PC-3 (cell line): Measurements from ENCODE around the gene GAMT. TPM values are rescaled to one million over a fixed set of nuclear protein-coding genes. Genes with fewer than 3 reads are reported as not detected.
A peak's percentile ranks its signal among the peaks of the same experiment; 100 is the strongest.

Source experiments
- ATAC-seq: fragments of 200-7000 bp; cut with Tn5 transposase; 2 replicates; pipeline ENCODE4 v1.9.1; 2020; ENCODE audit warnings: mild to moderate bottlenecking, moderate library complexity
- BruUV-seq: library from RNA; stranded (reverse); fragments of 400-500 nt; replicated peaks from 2 replicates; lab custom pipeline; 2021; lab: Mats Ljungman, UMichigan
- CTCF ChIA-PET: fragments of 300-600 bp; sonication (Branson Sonifier 250); formaldehyde crosslinking; loops from one replicate; lab custom pipeline; 2022; ENCODE audit warnings: antibody characterized with exemption; lab: Charles Lee
- POLR2A ChIA-PET: fragments of 300-600 bp; sonication (Branson Sonifier 250); formaldehyde crosslinking; loops from one replicate; lab custom pipeline; 2022; ENCODE audit warnings: antibody characterized with exemption; ENCODE audit not compliant: unreplicated experiment; lab: Charles Lee
- DNase-seq: peaks from one replicate; pipeline ENCODE4 v3.0.0-alpha.2; 2015
- H2AFZ ChIP-seq: fragments of 300-600 bp; sonication (generic); 2 replicates; pipeline ENCODE4 v1.6.0; 2016; ENCODE audit warnings: antibody characterized with exemption, low read length
- H3F3A ChIP-seq: fragments of 300-600 bp; sonication (generic); one replicate; pipeline ENCODE4 v1.6.0; 2017; ENCODE audit warnings: antibody characterized with exemption, low read length, control low read depth, mild to moderate bottlenecking; ENCODE audit not compliant: unreplicated experiment
- H3K27ac ChIP-seq: fragments of 300-600 bp; sonication (generic); 2 replicates; pipeline ENCODE4 v1.5.1; 2016; ENCODE audit warnings: mild to moderate bottlenecking, low read length
- H3K27me3 ChIP-seq: fragments of 300-600 bp; sonication (generic); 2 replicates; pipeline ENCODE4 v1.6.1; 2016; ENCODE audit warnings: low read length, mixed read lengths
- H3K36me3 ChIP-seq: fragments of 300-600 bp; sonication (generic); 2 replicates; pipeline ENCODE4 v1.6.1; 2016; ENCODE audit warnings: low read depth, mixed run types, low read length, mixed read lengths
- H3K4me1 ChIP-seq: fragments of 300-600 bp; sonication (generic); 2 replicates; pipeline ENCODE4 v1.5.1; 2016; ENCODE audit warnings: low read length; ENCODE audit not compliant: insufficient read depth
- H3K4me2 ChIP-seq: fragments of 300-600 bp; sonication (generic); 2 replicates; pipeline ENCODE4 v1.6.0; 2016; ENCODE audit warnings: low read length
- H3K4me3 ChIP-seq: fragments of 300-600 bp; sonication (generic); 2 replicates; pipeline ENCODE4 v1.5.1; 2016; ENCODE audit warnings: mild to moderate bottlenecking, low read length, mixed read lengths
- H3K79me2 ChIP-seq: fragments of 300-600 bp; sonication (generic); 2 replicates; pipeline ENCODE4 v1.6.1; 2017; ENCODE audit warnings: low read length, mixed read lengths
- H3K9ac ChIP-seq: fragments of 300-600 bp; sonication (generic); 2 replicates; pipeline ENCODE4 v1.6.0; 2016; ENCODE audit warnings: mild to moderate bottlenecking, low read length
- H3K9me2 ChIP-seq: fragments of 300-600 bp; sonication (generic); replicated peaks from 2 replicates; pipeline ENCODE4 v1.6.1; 2016; ENCODE audit warnings: mixed run types, low read length, mixed read lengths
- H3K9me3 ChIP-seq: fragments of 300-600 bp; sonication (generic); 2 replicates; pipeline ENCODE4 v1.6.1; 2016; ENCODE audit warnings: low read length, mixed read lengths
- H4K20me1 ChIP-seq: fragments of 300-600 bp; sonication (generic); 2 replicates; pipeline ENCODE4 v1.6.1; 2016; ENCODE audit warnings: low read length, mixed read lengths
- CTCF ChIP-seq: fragments of 300-600 bp; sonication (generic); conservative IDR thresholded peaks from 2 replicates; pipeline ENCODE4 v1.5.1; 2017; ENCODE audit warnings: antibody characterized with exemption, low read depth, mild to moderate bottlenecking, low read length
- EZH2 ChIP-seq: fragments of 300-600 bp; sonication (generic); IDR thresholded peaks from one replicate; pipeline ENCODE4 v1.6.1; 2017; ENCODE audit warnings: antibody characterized with exemption, mild to moderate bottlenecking, low read length; ENCODE audit not compliant: unreplicated experiment
- EZH2phosphoT487 ChIP-seq: fragments of 300-600 bp; sonication (generic); IDR thresholded peaks from 2 replicates; pipeline ENCODE4 v1.6.1; 2018; ENCODE audit warnings: mild to moderate bottlenecking, antibody characterized with exemption, low read length, borderline replicate concordance
- intact Hi-C: fragments of 100-400 bp; cut with micrococcal nuclease; formaldehyde crosslinking; loops from 2 replicates; pipeline ENCODE4 v1.9.0; 2023
- total RNA-seq: library from RNA; depleted of rRNA; stranded (reverse); fragments of >200 nt; gene quantifications from 2 replicates; pipeline ENCODE4 v1.2.3, GENCODE V29; 2014

The GAMT gene
- total RNA-seq, 1 experiment from 2014 or later = 75.6 TPM

- Histone ChIP-seq H3K36me3 (no peaks in the 10 kb centered on the region), H3F3A (no peaks in the 10 kb centered on the region), H3K9me2 (no peaks in the 10 kb centered on the region), H3K79me2 (peaks cover 11% of the 10 kb centered on the region), H3K27ac (no peak overlapping the region), H3K9me3 (no peaks in the 10 kb centered on the region), H3K4me1 (no peaks in the 10 kb centered on the region), H2AFZ (no peak overlapping the region), H3K27me3 (no peaks in the 10 kb centered on the region), H4K20me1 (no peaks in the 10 kb centered on the region), H3K4me3 (no peak overlapping the region), H3K9ac (no peak overlapping the region), H3K4me2 (no peak overlapping the region)
- CTCF ChIA-PET = no interaction called here
- TF ChIP-seq CTCF = no peak
- intact Hi-C loops = no loop called here
- DNase-seq (no peak), ATAC-seq (peak; percentile 10; the same call in 1 of the 2 replicates)
- POLR2A ChIA-PET = no interaction called here
- BruUV-seq = no TSS peak
These were observed 5.1 kb downstream of the GAMT start for GRCh38 chr19:1396019-1396767.

GRCh38 chr19:1395194-1396018, 5.9 kb downstream of the GAMT start:
- Histone ChIP-seq H3K9ac (no peak overlapping the region), H4K20me1 (no peaks in the 10 kb centered on the region), H3K27me3 (no peaks in the 10 kb centered on the region), H3K4me2 (no peak overlapping the region), H3K36me3 (no peaks in the 10 kb centered on the region), H3K4me1 (no peaks in the 10 kb centered on the region), H3K27ac (no peak overlapping the region), H3K9me2 (no peaks in the 10 kb centered on the region), H3K4me3 (no peak overlapping the region), H3K79me2 (peaks cover 3% of the 10 kb centered on the region; the same call in 1 of the 2 replicates), H3F3A (no peaks in the 10 kb centered on the region), H3K9me3 (no peaks in the 10 kb centered on the region), H2AFZ (no peak overlapping the region)
- DNase-seq = no peak
- BruUV-seq = no TSS peak
- peak; percentile 19; the same call in 1 of the 2 replicates for ATAC-seq
- POLR2A ChIA-PET = no interaction called here
- no peak for TF ChIP-seq EZH2
- intact Hi-C loops = no loop called here
- CTCF ChIA-PET = no interaction called here

GRCh38 chr19:1394252-1395193, 6.8 kb downstream of the GAMT start:
- no peak for DNase-seq
- Histone ChIP-seq H3F3A (no peaks in the 10 kb centered on the region), H3K27ac (no peak overlapping the region), H3K79me2 (no peaks in the 10 kb centered on the region), H3K4me2 (no peak overlapping the region), H2AFZ (no peak overlapping the region), H3K4me1 (no peaks in the 10 kb centered on the region), H3K27me3 (no peaks in the 10 kb centered on the region), H3K36me3 (no peaks in the 10 kb centered on the region), H3K9ac (no peak overlapping the region), H3K9me2 (no peaks in the 10 kb centered on the region), H4K20me1 (no peaks in the 10 kb centered on the region), H3K4me3 (no peak overlapping the region), H3K9me3 (no peaks in the 10 kb centered on the region)
- ATAC-seq = peak; percentile 45
- CTCF ChIA-PET = no interaction called here
- POLR2A ChIA-PET = no interaction called here
- no TSS peak for BruUV-seq
- intact Hi-C loops = no loop called here
- no peak for TF ChIP-seq EZH2phosphoT487
- no peak for TF ChIP-seq CTCF
- TF ChIP-seq EZH2 = no peak
